Measurements from ENCODE around the gene CEACAM1. TPM values are rescaled to one million over a fixed set of nuclear protein-coding genes. Genes with fewer than 3 reads are reported as not detected.

Gene CEACAM1
- total and polyA plus RNA-seq, 2 of the 13 experiments (the other 11 are each of a cell fraction or from before 2014, with no cell fraction given) = 13.5 to 332 TPM

DNA sequence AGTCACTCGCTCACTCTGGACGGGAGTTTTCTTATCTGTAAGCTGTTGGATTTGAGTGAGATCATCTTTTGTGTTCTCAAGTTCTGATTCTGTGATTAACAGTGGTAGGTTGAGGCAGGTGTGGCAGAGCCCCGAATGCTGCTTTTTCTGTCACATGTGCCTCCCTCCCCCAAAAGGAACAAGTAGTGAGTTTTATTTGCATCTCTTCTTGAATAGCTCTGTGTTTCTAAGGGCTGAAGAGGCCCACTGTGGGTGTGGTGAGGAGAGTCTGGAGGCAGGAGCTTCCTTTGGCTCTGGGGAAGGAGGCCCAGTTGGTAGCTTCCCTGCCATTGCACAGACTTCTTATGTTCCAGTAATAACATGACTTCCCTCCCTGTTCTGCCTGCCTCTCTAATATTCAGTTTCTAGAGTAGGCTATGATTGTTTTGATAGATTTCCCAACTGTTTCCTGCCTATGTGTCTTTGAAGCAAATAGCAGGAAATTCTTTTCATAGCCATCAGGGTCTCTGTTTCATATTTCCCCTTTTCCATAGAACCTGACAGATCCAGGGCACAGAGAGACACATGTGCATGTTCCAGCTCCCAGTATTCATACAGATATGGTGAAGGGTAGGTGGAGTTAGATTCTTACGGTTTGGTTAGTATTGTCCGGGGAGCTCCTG is 61.6 kb downstream of the CEACAM1 start:
- Histone ChIP-seq H3K4me3 (replicated peaks in 1 of 3; ENCODE audit: insufficient read depth in 1 of 3, low read depth in 2 of 3, low read length in 3 of 3) (no peak overlapping the region), H3K27me3 (ENCODE audit: control insufficient read depth in 1 of 2, insufficient read depth in 2 of 2, low read length in 2 of 2) (no peaks in the 10 kb centered on the region), H3K79me2 (ENCODE audit: insufficient read depth, low read length) (no peaks in the 10 kb centered on the region), H2AFZ (ENCODE audit: low read length) (no peak overlapping the region), H3K36me3 (replicated peaks in 1 of 2; ENCODE audit: control insufficient read depth in 1 of 2, insufficient read depth in 2 of 2, low read length in 2 of 2) (no peaks in the 10 kb centered on the region), H3K9me3 (ENCODE audit: low read length) (no peaks in the 10 kb centered on the region), H3K4me2 (ENCODE audit: low read depth, low read length) (no peak overlapping the region), H4K20me1 (ENCODE audit: insufficient read depth, low read length) (no peaks in the 10 kb centered on the region), H3K4me1 (ENCODE audit: insufficient read depth, low read length) (peaks cover 73% of the 10 kb centered on the region), H3K27ac (ENCODE audit: extremely low read length, insufficient read depth, low read length) (no peak overlapping the region), H3K9ac (ENCODE audit: insufficient read depth, low read depth, low read length) (no peak overlapping the region)
- intact Hi-C loops (cut with micrococcal nuclease; ENCODE audit: unreplicated experiment) = no loop called here
- ChIA-PET CTCF (ENCODE audit: low intra/inter-chr PET ratio, low total read pairs) (no interaction called here), POLR2A (interaction anchor here (1.2 to 2.2 kb wide), 3 partner anchors 17 to 61 kb away, joined by 3 to 11 read pairs (median 10); partner anchors contain the start of gene CEACAM1)
- ATAC-seq (no peak), DNase-seq (ENCODE audit: low spot score) (no peak), FAIRE-seq (no peak)
- TF ChIP-seq SRSF9 (IDR thresholded peaks at IDR 0.05; ENCODE audit: borderline replicate concordance, insufficient read depth, low read depth, low read length, poor library complexity, severe bottlenecking) (no peak), ZNF777 (CRISPR knock-in tag; IDR thresholded peaks at IDR 0.05) (no peak), PHF20 (CRISPR knock-in tag; IDR thresholded peaks at IDR 0.05) (no peak)
- in situ Hi-C loops (cut with HindIII; ENCODE audit: extremely low pct_ligation_motif_present, low pct_unique_long_range_greater_than_20kb) = no loop called here
- BruUV-seq (replicated peaks) = no TSS peak
- 88% methylated on average over 5 of the region's 5 CpGs for WGBS (ENCODE audit: low lambda C conversion rate)

DNA sequence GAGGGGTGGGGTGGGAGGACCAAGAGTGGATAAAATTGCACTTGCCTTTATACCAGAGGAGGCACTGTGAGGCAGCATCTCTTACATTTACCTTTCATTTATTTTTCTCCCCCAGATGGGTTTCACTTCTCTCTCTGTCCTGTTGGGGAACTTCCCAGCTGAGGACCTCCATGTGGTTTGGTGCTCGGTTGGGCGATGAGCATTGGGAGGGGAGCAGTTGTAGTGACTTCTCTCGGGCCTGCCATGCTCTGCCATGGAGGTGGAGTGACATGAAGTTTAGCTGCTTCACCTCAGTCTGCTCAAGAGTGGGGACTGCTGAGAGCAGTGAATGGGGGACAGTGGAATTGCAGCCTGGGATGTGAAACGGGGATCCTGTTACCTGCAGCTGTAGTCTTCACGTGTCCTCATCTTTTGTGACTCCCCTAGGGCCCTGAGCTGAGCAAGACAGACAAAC is 62.4 kb downstream of the CEACAM1 start:
- no peak overlapping the region for H3K4me2 ChIP-seq (ENCODE audit: low read depth, low read length)
- intact Hi-C loops (cut with micrococcal nuclease; ENCODE audit: unreplicated experiment) = no loop called here
- H3K27me3 ChIP-seq (ENCODE audit: control insufficient read depth in 1 of 2, insufficient read depth in 2 of 2, low read length in 2 of 2) = no peaks in the 10 kb centered on the region
- BruUV-seq (replicated peaks) = no TSS peak
- no peak overlapping the region for H2AFZ ChIP-seq (ENCODE audit: low read length)
- no peaks in the 10 kb centered on the region for H3K9me3 ChIP-seq (ENCODE audit: low read length)
- no peak for DNase-seq (ENCODE audit: low spot score)
- peaks cover 73% of the 10 kb centered on the region for H3K4me1 ChIP-seq (ENCODE audit: insufficient read depth, low read length)
- in situ Hi-C loops (cut with HindIII; ENCODE audit: extremely low pct_ligation_motif_present, low pct_unique_long_range_greater_than_20kb) = no loop called here
- ChIA-PET POLR2A (interaction anchor here (2.0 to 2.2 kb wide), 2 partner anchors 32 to 62 kb away, joined by 10 to 11 read pairs; partner anchors contain the start of gene CEACAM1), CTCF (ENCODE audit: low intra/inter-chr PET ratio, low total read pairs) (no interaction called here)
- no peaks in the 10 kb centered on the region for H4K20me1 ChIP-seq (ENCODE audit: insufficient read depth, low read length)
- WGBS (ENCODE audit: low lambda C conversion rate) = 92% methylated on average over 5 of the region's 5 CpGs
- FAIRE-seq = no peak
- no peak overlapping the region for H3K27ac ChIP-seq (ENCODE audit: extremely low read length, insufficient read depth, low read length)
- H3K79me2 ChIP-seq (ENCODE audit: insufficient read depth, low read length) = no peaks in the 10 kb centered on the region
- H3K36me3 ChIP-seq (replicated peaks in 1 of 2; ENCODE audit: control insufficient read depth in 1 of 2, insufficient read depth in 2 of 2, low read length in 2 of 2) = no peaks in the 10 kb centered on the region
- no peak overlapping the region for H3K9ac ChIP-seq (ENCODE audit: insufficient read depth, low read depth, low read length)
- no peak overlapping the region for H3K4me3 ChIP-seq (replicated peaks in 1 of 3; ENCODE audit: insufficient read depth in 1 of 3, low read depth in 2 of 3, low read length in 3 of 3)
- no peak for ATAC-seq
- TF ChIP-seq, protein P1, sequence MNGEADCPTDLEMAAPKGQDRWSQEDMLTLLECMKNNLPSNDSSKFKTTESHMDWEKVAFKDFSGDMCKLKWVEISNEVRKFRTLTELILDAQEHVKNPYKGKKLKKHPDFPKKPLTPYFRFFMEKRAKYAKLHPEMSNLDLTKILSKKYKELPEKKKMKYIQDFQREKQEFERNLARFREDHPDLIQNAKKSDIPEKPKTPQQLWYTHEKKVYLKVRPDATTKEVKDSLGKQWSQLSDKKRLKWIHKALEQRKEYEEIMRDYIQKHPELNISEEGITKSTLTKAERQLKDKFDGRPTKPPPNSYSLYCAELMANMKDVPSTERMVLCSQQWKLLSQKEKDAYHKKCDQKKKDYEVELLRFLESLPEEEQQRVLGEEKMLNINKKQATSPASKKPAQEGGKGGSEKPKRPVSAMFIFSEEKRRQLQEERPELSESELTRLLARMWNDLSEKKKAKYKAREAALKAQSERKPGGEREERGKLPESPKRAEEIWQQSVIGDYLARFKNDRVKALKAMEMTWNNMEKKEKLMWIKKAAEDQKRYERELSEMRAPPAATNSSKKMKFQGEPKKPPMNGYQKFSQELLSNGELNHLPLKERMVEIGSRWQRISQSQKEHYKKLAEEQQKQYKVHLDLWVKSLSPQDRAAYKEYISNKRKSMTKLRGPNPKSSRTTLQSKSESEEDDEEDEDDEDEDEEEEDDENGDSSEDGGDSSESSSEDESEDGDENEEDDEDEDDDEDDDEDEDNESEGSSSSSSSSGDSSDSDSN (CRISPR knock-in tag; IDR thresholded peaks at IDR 0.05) = no peak
- TF ChIP-seq ZFP82 (CRISPR knock-in tag; IDR thresholded peaks at IDR 0.05; ENCODE audit: borderline replicate concordance) (no peak), YEATS4 (CRISPR knock-in tag; IDR thresholded peaks at IDR 0.05; ENCODE audit: borderline replicate concordance) (no peak), LCORL (IDR thresholded peaks at IDR 0.05) (no peak), LCORL (CRISPR knock-in tag; IDR thresholded peaks at IDR 0.05) (no peak), ZNF660 (CRISPR knock-in tag; IDR thresholded peaks at IDR 0.05; ENCODE audit: borderline replicate concordance, low read depth) (no peak), HOXA5 (CRISPR knock-in tag; IDR thresholded peaks at IDR 0.05) (no peak), SALL2 (CRISPR knock-in tag; IDR thresholded peaks at IDR 0.05) (no peak), ZNF713 (CRISPR knock-in tag; IDR thresholded peaks at IDR 0.05) (no peak), TBX2 (CRISPR knock-in tag; IDR thresholded peaks at IDR 0.05; ENCODE audit: borderline replicate concordance) (no peak), DNMT1 (CRISPR knock-in tag; IDR thresholded peaks at IDR 0.05) (no peak)
- TF ChIP-seq, protein P2, sequence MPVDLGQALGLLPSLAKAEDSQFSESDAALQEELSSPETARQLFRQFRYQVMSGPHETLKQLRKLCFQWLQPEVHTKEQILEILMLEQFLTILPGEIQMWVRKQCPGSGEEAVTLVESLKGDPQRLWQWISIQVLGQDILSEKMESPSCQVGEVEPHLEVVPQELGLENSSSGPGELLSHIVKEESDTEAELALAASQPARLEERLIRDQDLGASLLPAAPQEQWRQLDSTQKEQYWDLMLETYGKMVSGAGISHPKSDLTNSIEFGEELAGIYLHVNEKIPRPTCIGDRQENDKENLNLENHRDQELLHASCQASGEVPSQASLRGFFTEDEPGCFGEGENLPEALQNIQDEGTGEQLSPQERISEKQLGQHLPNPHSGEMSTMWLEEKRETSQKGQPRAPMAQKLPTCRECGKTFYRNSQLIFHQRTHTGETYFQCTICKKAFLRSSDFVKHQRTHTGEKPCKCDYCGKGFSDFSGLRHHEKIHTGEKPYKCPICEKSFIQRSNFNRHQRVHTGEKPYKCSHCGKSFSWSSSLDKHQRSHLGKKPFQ (CRISPR knock-in tag; IDR thresholded peaks at IDR 0.05; ENCODE audit: insufficient replicate concordance) = no peak

Data from HepG2 (cell line).